ENCODE results near the gene G0S2.

Gene G0S2

DNA sequence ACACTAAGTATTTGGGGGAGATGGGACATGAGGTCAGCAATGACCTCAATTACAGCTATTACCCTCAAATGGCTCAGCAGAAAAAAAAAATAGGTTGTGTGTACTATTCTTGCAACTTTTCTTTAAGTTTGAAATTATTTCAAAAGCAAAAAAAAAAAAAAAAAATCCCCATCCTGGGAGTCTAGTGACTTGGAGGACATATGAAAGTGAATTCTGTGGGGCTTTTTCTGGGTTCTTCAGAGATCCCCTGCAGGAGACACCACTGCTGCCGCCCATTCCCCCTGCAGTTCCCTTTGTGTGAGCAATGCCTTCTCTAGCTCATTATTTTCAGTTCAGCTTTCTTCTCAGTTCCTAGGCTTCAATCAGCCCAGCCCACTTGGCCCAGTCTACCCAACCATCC, 46.1 kb downstream of the G0S2 start:
- DNase-seq = no peak

DNA sequence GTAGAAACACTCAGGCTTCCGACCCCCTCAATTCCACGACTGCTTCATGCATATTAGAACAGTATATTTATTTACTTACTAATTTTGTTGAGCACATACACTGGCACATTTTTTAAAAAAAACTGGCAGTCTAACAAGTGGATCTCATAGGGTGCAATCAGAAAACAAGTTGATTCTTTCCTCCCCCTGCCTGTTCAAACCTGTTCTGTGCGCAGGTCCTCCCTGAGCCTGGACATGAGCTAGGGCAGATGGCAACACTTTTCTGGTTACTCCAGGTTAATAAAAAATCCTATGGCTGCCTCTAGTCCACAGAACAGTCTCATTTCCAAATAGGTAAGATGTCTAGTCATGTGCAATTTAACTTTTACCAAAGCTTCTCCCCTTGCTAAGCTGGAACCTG, 48.1 kb downstream of the G0S2 start:
- DNase-seq = no peak

DNA sequence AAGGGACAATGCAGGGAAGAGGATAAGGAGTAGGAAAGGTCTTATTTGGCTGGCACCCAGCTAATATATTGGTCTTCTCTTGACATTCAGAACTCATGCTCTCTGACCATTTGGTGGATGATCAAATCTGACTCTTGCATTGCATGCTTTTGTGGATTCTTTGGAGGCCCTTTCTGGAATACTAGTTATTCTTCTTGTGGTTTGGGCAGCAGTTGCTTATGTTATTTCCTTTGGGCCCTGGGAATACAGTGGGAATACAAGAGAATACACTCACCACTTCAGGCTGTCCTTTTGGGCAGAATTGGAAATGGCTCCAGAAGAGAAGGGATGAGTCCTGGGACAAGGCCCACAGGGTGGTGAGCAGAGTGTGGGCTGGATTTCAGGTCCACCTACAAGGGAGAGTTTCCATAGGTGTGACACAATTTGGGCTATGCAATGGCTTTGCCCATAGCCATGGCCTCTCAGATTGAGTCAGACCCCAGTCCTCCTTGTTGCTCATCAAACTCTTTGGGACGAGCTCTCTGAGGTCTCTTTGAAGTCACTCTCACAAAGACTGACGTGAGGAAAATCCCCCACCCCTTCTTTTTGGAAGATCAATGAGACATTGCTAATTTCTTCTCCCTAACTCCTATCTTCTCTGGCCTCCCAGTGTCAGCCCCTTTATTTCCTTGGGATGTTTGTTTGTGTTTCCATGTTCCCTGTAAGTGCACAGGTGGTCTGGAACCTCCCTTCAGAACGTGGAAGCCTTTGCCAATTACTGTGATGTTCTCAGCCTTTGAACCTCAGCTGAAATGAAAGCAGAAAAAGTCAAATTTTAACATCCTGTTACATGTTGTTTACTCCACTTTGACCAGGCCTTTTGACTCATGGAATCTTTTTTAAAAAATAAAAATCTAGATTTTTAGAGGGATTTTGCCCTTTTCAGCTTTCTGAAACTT, 48.8 kb downstream of the G0S2 start:
- peak in 3 of 6 experiments; percentile 1 to 22 (median 18) for DNase-seq

All from stimulated activated naive CD4-positive, alpha-beta T cell (primary cell).